HepG2 (cell line): ENCODE measurements around the gene TMEM219. TPM values are rescaled to one million over a fixed set of nuclear protein-coding genes. Genes with fewer than 3 reads are reported as not detected.

Experiments used
- ATAC-seq: fragments of 200-7000 bp; cut with Tn5 transposase; 3 replicates; pipeline ENCODE4 v1.9.1; 2020; ENCODE audit warnings: mild to moderate bottlenecking, moderate library complexity
- BruUV-seq: library from RNA; stranded (reverse); fragments of 400-500 nt; replicated peaks from 2 replicates; lab custom pipeline; 2021; lab: Mats Ljungman, UMichigan
- CTCF ChIA-PET: fragments of 300-600 bp; formaldehyde crosslinking; extraction: SDS; loops from one replicate; lab custom pipeline; 2021; ENCODE audit warnings: low total read pairs, inconsistent platforms, low intra/inter-chr PET ratio; lab: Yijun Ruan, JAX
- POLR2A ChIA-PET: fragments of 350-600 bp; sonication (Branson Sonifier 250); formaldehyde crosslinking; loops from one replicate; lab custom pipeline; 2020; ENCODE audit warnings: antibody characterized with exemption, inconsistent platforms; lab: Yijun Ruan, JAX
- DNase-seq: peaks from one replicate; pipeline ENCODE4 v3.0.0-alpha.2; 2015; ENCODE audit warnings: low spot score
- FAIRE-seq: peaks from 3 replicates; lab custom pipeline; 2011; peaks lifted over from hg19 to GRCh38; lab: Jason Lieb, UNC
- H2AFZ ChIP-seq: one replicate; pipeline ENCODE4 v1.6.1; 2011; ENCODE audit warnings: low read length, inconsistent platforms
- H3K27ac ChIP-seq: fragments of 300-600 bp; 3 replicates; pipeline ENCODE4 v1.8.0; 2011; ENCODE audit warnings: mixed run types, mild to moderate bottlenecking, mixed read lengths, low read length, inconsistent platforms; ENCODE audit not compliant: insufficient read depth; ENCODE audit errors: extremely low read length
- H3K27me3 ChIP-seq, 2 experiments: fragments of 200-600 bp in 1 of 2; 2 replicates in 1 of 2; 3 replicates in 1 of 2; pipeline versions ENCODE4 v1.6.0 to v1.8.0; 2011; ENCODE audit warnings: low read length in 2 of 2, mild to moderate bottlenecking in 2 of 2, moderate library complexity in 2 of 2, inconsistent platforms in 1 of 2; ENCODE audit not compliant: insufficient read depth in 2 of 2, control insufficient read depth in 1 of 2
- H3K36me3 ChIP-seq, 2 experiments: fragments of 200-600 bp in 1 of 2; replicated peaks in 1 of 2; 2 replicates in 1 of 2; 3 replicates in 1 of 2; pipeline versions ENCODE4 v1.5.1 to v1.8.0; 2011; ENCODE audit warnings: low read length in 2 of 2, inconsistent platforms in 1 of 2; ENCODE audit not compliant: insufficient read depth in 2 of 2, control insufficient read depth in 1 of 2
- H3K4me1 ChIP-seq: 2 replicates; pipeline ENCODE4 v1.5.1; 2012; ENCODE audit warnings: low read length, inconsistent platforms; ENCODE audit not compliant: insufficient read depth
- H3K4me2 ChIP-seq: 2 replicates; pipeline ENCODE4 v1.6.0; 2011; ENCODE audit warnings: low read depth, low read length, inconsistent platforms
- H3K4me3 ChIP-seq, 3 experiments: fragments of 200-600 bp in 1 of 3; sonication (generic), shearing (Covaris generic) in 1 of 3; replicated peaks in 1 of 3; 2 replicates each; pipeline ENCODE4 v1.5.1; 2011 to 2016; ENCODE audit warnings: low read length in 3 of 3, inconsistent platforms in 2 of 3, low read depth in 2 of 3, mild to moderate bottlenecking in 2 of 3, control low read depth in 1 of 3, mixed read lengths in 1 of 3; ENCODE audit not compliant: insufficient read depth in 1 of 3
- H3K79me2 ChIP-seq: one replicate; pipeline ENCODE4 v1.6.1; 2011; ENCODE audit warnings: low read length, inconsistent platforms; ENCODE audit not compliant: insufficient read depth
- H3K9ac ChIP-seq: 2 replicates; pipeline ENCODE4 v1.6.0; 2011; ENCODE audit warnings: mild to moderate bottlenecking, low read depth, low read length, inconsistent platforms; ENCODE audit not compliant: insufficient read depth
- H3K9me3 ChIP-seq: 2 replicates; pipeline ENCODE4 v1.5.1; 2012; ENCODE audit warnings: mild to moderate bottlenecking, low read length
- H4K20me1 ChIP-seq: 2 replicates; pipeline ENCODE4 v1.6.0; 2011; ENCODE audit warnings: inconsistent platforms, mild to moderate bottlenecking, low read length, moderate library complexity; ENCODE audit not compliant: insufficient read depth
- ATF1 ChIP-seq: IDR thresholded peaks from 2 replicates; pipeline ENCODE4 v1.6.1; 2016; ENCODE audit warnings: mild to moderate bottlenecking, control low read depth
- CCDC6 ChIP-seq: sonication (generic); formaldehyde crosslinking; IDR thresholded peaks from 2 replicates; pipeline ENCODE4 v1.8.1; 2022; ENCODE audit warnings: mild to moderate bottlenecking, missing genetic modification reagents, moderate library complexity
- FOXC1 ChIP-seq: sonication (generic); formaldehyde crosslinking; IDR thresholded peaks from 2 replicates; pipeline ENCODE4 v1.8.0; 2022; ENCODE audit warnings: mild to moderate bottlenecking, missing genetic modification reagents, borderline replicate concordance
- MXD4 ChIP-seq: IDR thresholded peaks from 2 replicates; pipeline ENCODE4 v1.6.1; 2016; ENCODE audit warnings: mild to moderate bottlenecking, missing biosample characterization, missing genetic modification reagents
- PPARG ChIP-seq: conservative IDR thresholded peaks from 2 replicates; pipeline ENCODE4 v1.6.1; 2016; ENCODE audit warnings: missing biosample characterization, missing genetic modification reagents
- U2AF2 ChIP-seq: fragments of 200-400 bp; formaldehyde crosslinking; IDR thresholded peaks from 2 replicates; pipeline ENCODE4 v1.6.1; 2017; ENCODE audit warnings: low read depth, mild to moderate bottlenecking, low read length
- ZFP82 ChIP-seq: sonication (generic); formaldehyde crosslinking; IDR thresholded peaks from 2 replicates; pipeline ENCODE4 v1.5.1; 2020; ENCODE audit warnings: mild to moderate bottlenecking, missing genetic modification reagents, borderline replicate concordance
- ZNF18 ChIP-seq: sonication (generic); formaldehyde crosslinking; IDR thresholded peaks from 2 replicates; pipeline ENCODE4 v1.8.0; 2022; ENCODE audit warnings: mild to moderate bottlenecking, missing genetic modification reagents; ENCODE audit not compliant: insufficient replicate concordance
- ZNF354B ChIP-seq: sonication (generic); formaldehyde crosslinking; IDR thresholded peaks from 2 replicates; pipeline ENCODE4 v1.8.0; 2022; ENCODE audit warnings: mild to moderate bottlenecking, missing genetic modification reagents
- ZNF549 ChIP-seq: sonication (generic); formaldehyde crosslinking; IDR thresholded peaks from 2 replicates; pipeline ENCODE4 v1.5.0; 2020; ENCODE audit warnings: missing genetic modification reagents
- ZNF550 ChIP-seq: sonication (generic); formaldehyde crosslinking; IDR thresholded peaks from 2 replicates; pipeline ENCODE4 v1.4.0; 2020; ENCODE audit warnings: mild to moderate bottlenecking, missing genetic modification reagents, borderline replicate concordance
- ZNF574 ChIP-seq: sonication (generic); formaldehyde crosslinking; IDR thresholded peaks from 2 replicates; pipeline ENCODE4 v1.4.0; 2020; ENCODE audit warnings: missing genetic modification reagents
- WGBS: methylation state at CpG from one replicate; pipeline ENCODE4 v1.1.6; 2017; ENCODE audit warnings: low lambda C conversion rate; 5-methylcytosine and 5-hydroxymethylcytosine counted together
- in situ Hi-C: cut with HindIII; loops from 2 replicates; pipeline ENCODE4 v1.10.0; 2017; ENCODE audit warnings: low pct_unique_long_range_greater_than_20kb; ENCODE audit not compliant: extremely low pct_ligation_motif_present
- intact Hi-C: fragments of 100-400 bp; cut with micrococcal nuclease; formaldehyde crosslinking; loops from one replicate; pipeline ENCODE4 v1.10.0; 2022; ENCODE audit not compliant: unreplicated experiment
- polyA plus RNA-seq, 8 experiments: library from polyadenylated mRNA; depleted of rRNA in 3 of 8; stranded (reverse) in 7 of 8; unstranded in 1 of 8; fragments of >200 nt; fragmentation: Illumina TruSeq in 4 of 8; extraction: Trizol in 4 of 8; gene quantifications; 2 replicates each; pipeline versions ENCODE4 v1.2.1 to v1.2.3, GENCODE V29; 2011 to 2016; ENCODE audit warnings: low read depth in 4 of 8, missing spikeins in 1 of 8, mixed read lengths in 1 of 8; ENCODE audit not compliant: insufficient read depth in 1 of 8
- total RNA-seq, 5 experiments: library from RNA; depleted of rRNA; stranded (reverse); fragments of >200 nt; fragmentation: Illumina TruSeq; extraction: Trizol; gene quantifications; 2 replicates each; pipeline ENCODE4 v1.2.3, GENCODE V29; 2016; ENCODE audit warnings: low read depth in 1 of 5

TMEM219 gene
- total and polyA plus RNA-seq, 2 of the 13 experiments (the other 11 are each of a cell fraction or from before 2014, with no cell fraction given) = 105 to 115 TPM

GRCh38 chr16:29947897-29948296 lies 14.0 kb upstream of the TMEM219 start:
- POLR2A ChIA-PET = no interaction called here
- no TSS peak for BruUV-seq
- Histone ChIP-seq H3K4me3 (no peak overlapping the region), H4K20me1 (no peaks in the 10 kb centered on the region), H3K4me2 (no peak overlapping the region), H3K36me3 (no peaks in the 10 kb centered on the region), H3K9me3 (peaks cover 8% of the 10 kb centered on the region; the same call in 1 of the 2 replicates), H2AFZ (no peak overlapping the region), H3K9ac (no peak overlapping the region), H3K4me1 (peaks cover 36% of the 10 kb centered on the region), H3K27me3 (peaks cover 0 to 10% of the 10 kb centered on the region in 2 experiments; a peak in 1 of 5 replicates), H3K79me2 (no peaks in the 10 kb centered on the region), H3K27ac (no peak overlapping the region)
- CTCF ChIA-PET = no interaction called here
- WGBS = 1% methylated on average over 2 of the region's 2 CpGs
- in situ Hi-C loops (no loop called here), intact Hi-C loops (no loop called here)
- FAIRE-seq (no peak), DNase-seq (no peak), ATAC-seq (no peak)
- TF ChIP-seq MXD4 (CRISPR knock-in tag) (no peak), CCDC6 (no peak), ZNF550 (no peak), ZNF18 (CRISPR knock-in tag) (no peak), U2AF2 (no peak), ZFP82 (CRISPR knock-in tag) (no peak), ATF1 (no peak), ZNF549 (CRISPR knock-in tag) (no peak), ZNF354B (no peak), ZNF574 (CRISPR knock-in tag) (no peak), FOXC1 (CRISPR knock-in tag) (no peak), PPARG (no peak)
